GM19463 (cell line): ENCODE measurements around the gene ZNF552.
"Not testable (repeated sequence)": the region's sequence is repeated elsewhere in the genome, so short reads cannot be mapped to it uniquely, and the experiment has no call there.

ENCODE experiments used
- ATAC-seq: cut with Tn5 transposase; IDR thresholded peaks from one replicate; pipeline ENCODE4 v1.9.1; 2021; ENCODE audit warnings: mild to moderate bottlenecking, moderate library complexity; ENCODE audit not compliant: unreplicated experiment

ZNF552 gene

GRCh38 chr19:57819475-57820148 lies 4.9 kb upstream of the ZNF552 start:
- peak; percentile 92 for ATAC-seq

GRCh38 chr19:57818378-57818777 lies 3.7 kb upstream of the ZNF552 start:
- no peak for ATAC-seq

GRCh38 chr19:57817976-57818375 lies 3.3 kb upstream of the ZNF552 start:
- no peak for ATAC-seq

GRCh38 chr19:57816652-57817051 lies 1.9 kb upstream of the ZNF552 start:
- no peak for ATAC-seq

GRCh38 chr19:57815247-57816075 lies 748 bp upstream of the ZNF552 start:
- no peak for ATAC-seq

- no peak for ATAC-seq
Observed at GRCh38 chr19:57813919-57814504, 701 bp downstream of the ZNF552 start.

GRCh38 chr19:57812975-57813820 lies 1.5 kb downstream of the ZNF552 start:
- not testable (repeated sequence) for ATAC-seq

- no peak for ATAC-seq
Observed at GRCh38 chr19:57812226-57812625, 2.5 kb downstream of the ZNF552 start.

- not testable (repeated sequence) for ATAC-seq
Observed at GRCh38 chr19:57810410-57811295, 4.1 kb downstream of the ZNF552 start.

- ATAC-seq = no peak
Observed at GRCh38 chr19:57807541-57807940, 7.2 kb downstream of the ZNF552 start.

- no peak for ATAC-seq
Observed at GRCh38 chr19:57803594-57804325, 11.0 kb downstream of the ZNF552 start.

GRCh38 chr19:57803265-57803593 lies 11.5 kb downstream of the ZNF552 start:
- ATAC-seq = no peak

- no peak for ATAC-seq
Observed at GRCh38 chr19:57802269-57802668, 12.4 kb downstream of the ZNF552 start.

- no peak for ATAC-seq
Observed at GRCh38 chr19:57800696-57801095, 14.0 kb downstream of the ZNF552 start.

- ATAC-seq = not testable (repeated sequence)
Observed at GRCh38 chr19:57796580-57796979, 18.1 kb downstream of the ZNF552 start.

GRCh38 chr19:57789288-57789687 lies 25.4 kb downstream of the ZNF552 start:
- no peak for ATAC-seq

GRCh38 chr19:57788114-57788692 lies 26.5 kb downstream of the ZNF552 start:
- ATAC-seq = no peak

- ATAC-seq = no peak
Observed at GRCh38 chr19:57786906-57787305, 27.8 kb downstream of the ZNF552 start.

GRCh38 chr19:57786286-57786685 lies 28.4 kb downstream of the ZNF552 start:
- no peak for ATAC-seq
